ENCODE results near the gene ZNF326. TPM values are rescaled to one million over a fixed set of nuclear protein-coding genes. Genes with fewer than 3 reads are reported as not detected.
"Not testable (repeated sequence)": the region's sequence is repeated elsewhere in the genome, so short reads cannot be mapped to it uniquely, and the experiment has no call there.

Gene ZNF326
- total RNA-seq, 2 donors from 2014 or later: 10.6 to 16.5 TPM

DNA sequence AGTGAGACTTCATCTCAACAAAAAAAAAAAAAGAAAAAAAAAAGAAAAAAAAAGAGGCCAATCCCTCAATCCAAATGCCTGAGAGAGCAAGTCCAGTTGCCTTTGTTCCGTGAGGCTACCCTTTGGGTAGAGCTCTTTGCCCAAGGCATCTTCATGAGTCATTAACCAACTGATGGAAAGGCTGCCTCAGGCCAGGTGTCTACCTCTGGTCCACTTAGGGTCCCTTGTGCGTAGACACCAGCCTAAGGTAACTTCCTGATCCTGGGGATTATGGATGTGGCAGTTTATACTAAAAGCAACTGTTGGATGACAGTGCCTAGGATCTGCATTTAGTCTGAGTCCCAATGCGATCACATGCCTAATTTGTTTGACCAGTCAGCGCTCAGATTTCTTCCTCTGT is 20.7 kb upstream of the ZNF326 start:
- intact Hi-C loops (cut with DNase I): no loop called here
- Histone ChIP-seq H3K9me3 (no peaks in the 10 kb centered on the region), H3K27ac (no peak overlapping the region), H3K36me3 (no peaks in the 10 kb centered on the region), H3K27me3 (replicated peaks; ENCODE audit: insufficient read depth) (no peaks in the 10 kb centered on the region), H3K4me1 (replicated peaks) (no peaks in the 10 kb centered on the region), H3K4me3 (no peak overlapping the region)
- no peak for TF ChIP-seq POLR2A (IDR thresholded peaks at IDR 0.05)
- TF ChIP-seq, protein P1, sequence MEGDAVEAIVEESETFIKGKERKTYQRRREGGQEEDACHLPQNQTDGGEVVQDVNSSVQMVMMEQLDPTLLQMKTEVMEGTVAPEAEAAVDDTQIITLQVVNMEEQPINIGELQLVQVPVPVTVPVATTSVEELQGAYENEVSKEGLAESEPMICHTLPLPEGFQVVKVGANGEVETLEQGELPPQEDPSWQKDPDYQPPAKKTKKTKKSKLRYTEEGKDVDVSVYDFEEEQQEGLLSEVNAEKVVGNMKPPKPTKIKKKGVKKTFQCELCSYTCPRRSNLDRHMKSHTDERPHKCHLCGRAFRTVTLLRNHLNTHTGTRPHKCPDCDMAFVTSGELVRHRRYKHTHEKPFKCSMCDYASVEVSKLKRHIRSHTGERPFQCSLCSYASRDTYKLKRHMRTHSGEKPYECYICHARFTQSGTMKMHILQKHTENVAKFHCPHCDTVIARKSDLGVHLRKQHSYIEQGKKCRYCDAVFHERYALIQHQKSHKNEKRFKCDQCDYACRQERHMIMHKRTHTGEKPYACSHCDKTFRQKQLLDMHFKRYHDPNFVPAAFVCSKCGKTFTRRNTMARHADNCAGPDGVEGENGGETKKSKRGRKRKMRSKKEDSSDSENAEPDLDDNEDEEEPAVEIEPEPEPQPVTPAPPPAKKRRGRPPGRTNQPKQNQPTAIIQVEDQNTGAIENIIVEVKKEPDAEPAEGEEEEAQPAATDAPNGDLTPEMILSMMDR (IDR thresholded peaks at IDR 0.05): no peak
- no peak for TF ChIP-seq POLR2AphosphoS5 (IDR thresholded peaks at IDR 0.05)
- WGBS: 93% methylated on average over 4 of the region's 4 CpGs
- no peak for DNase-seq (ENCODE audit: low spot score)

DNA sequence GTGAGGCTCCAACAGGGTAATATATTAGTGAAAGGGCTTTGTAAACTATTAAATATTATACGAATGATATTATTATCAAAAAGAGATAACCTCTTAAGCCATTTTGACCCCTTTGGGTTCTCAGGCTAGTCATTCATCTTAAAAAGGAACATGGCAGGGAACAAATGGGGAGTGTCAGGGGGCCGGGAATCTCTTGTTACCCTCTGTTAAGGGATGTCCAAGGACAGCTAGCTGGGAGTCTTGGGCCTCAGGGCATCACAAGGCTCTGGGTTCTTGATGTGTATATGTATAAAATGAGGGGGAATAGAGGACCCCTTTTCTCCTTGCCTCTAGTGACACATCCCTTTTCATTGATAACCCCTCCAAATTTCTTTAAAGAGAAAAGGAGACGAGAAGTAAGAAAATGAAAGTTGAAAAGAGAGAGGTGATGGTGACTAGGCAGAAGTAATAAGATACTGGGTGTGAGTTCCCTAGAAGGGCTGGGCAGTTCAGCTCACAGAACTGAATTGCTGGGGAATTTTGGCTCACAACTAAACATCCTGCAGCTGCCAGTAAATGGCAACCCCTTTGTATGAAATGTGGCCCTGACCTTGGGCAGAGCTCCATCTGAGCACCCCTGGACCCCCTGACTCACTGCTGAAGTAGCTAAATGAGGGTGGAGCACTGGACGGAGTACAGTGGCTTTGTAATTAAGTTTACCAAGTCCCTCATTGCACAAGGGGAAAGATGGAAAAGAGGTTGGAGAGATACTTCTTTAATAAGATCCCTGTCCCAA is 20.0 kb upstream of the ZNF326 start:
- TF ChIP-seq, protein P1 (IDR thresholded peaks at IDR 0.05): no peak
- TF ChIP-seq POLR2AphosphoS5 (IDR thresholded peaks at IDR 0.05) (no peak), POLR2A (IDR thresholded peaks at IDR 0.05) (no peak)
- intact Hi-C loops (cut with DNase I): no loop called here
- Histone ChIP-seq H3K4me1 (replicated peaks) (no peaks in the 10 kb centered on the region), H3K36me3 (no peaks in the 10 kb centered on the region), H3K27me3 (replicated peaks; ENCODE audit: insufficient read depth) (no peaks in the 10 kb centered on the region), H3K9me3 (no peaks in the 10 kb centered on the region), H3K27ac (no peak overlapping the region), H3K4me3 (no peak overlapping the region)
- WGBS: 66% methylated on average over 4 of the region's 4 CpGs
- no peak for DNase-seq (ENCODE audit: low spot score)

DNA sequence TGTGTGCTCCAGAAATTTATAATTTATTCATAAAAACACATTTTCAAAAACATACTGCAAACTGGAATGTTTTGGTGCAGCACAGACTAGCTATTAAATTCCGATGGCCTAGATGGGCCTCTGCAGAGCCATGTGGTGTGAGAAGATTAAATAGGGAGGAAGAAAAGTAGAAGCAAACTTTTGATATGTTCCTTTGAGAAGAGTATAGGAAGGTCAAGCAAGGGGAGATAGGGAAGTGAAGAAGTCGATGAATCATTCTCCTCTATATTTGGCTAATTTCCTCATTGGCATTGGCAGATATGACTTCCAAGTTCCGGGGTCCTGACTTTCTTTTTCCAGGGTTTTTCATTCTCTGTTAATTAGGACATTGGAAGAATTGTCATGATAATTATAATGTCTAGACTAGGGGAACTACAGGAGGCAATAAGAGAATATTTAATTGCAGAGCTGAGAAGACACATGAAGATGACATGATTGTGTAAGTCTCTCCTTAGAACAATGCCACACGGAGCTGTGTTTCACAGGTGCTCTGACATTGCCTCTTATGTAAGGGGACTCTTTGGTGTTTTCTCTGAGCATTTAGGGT is 19.3 kb upstream of the ZNF326 start:
- H3K9me3 ChIP-seq: no peaks in the 10 kb centered on the region
- H3K36me3 ChIP-seq: no peaks in the 10 kb centered on the region
- WGBS: 74% methylated on average over 4 of the region's 4 CpGs
- H3K4me3 ChIP-seq: no peak overlapping the region
- intact Hi-C loops (cut with DNase I): no loop called here
- H3K4me1 ChIP-seq (replicated peaks): no peaks in the 10 kb centered on the region
- TF ChIP-seq POLR2AphosphoS5 (IDR thresholded peaks at IDR 0.05) (no peak), POLR2A (IDR thresholded peaks at IDR 0.05) (no peak)
- TF ChIP-seq, protein P1 (IDR thresholded peaks at IDR 0.05): no peak
- H3K27me3 ChIP-seq (replicated peaks; ENCODE audit: insufficient read depth): no peaks in the 10 kb centered on the region
- no peak for DNase-seq (ENCODE audit: low spot score)
- no peak overlapping the region for H3K27ac ChIP-seq

DNA sequence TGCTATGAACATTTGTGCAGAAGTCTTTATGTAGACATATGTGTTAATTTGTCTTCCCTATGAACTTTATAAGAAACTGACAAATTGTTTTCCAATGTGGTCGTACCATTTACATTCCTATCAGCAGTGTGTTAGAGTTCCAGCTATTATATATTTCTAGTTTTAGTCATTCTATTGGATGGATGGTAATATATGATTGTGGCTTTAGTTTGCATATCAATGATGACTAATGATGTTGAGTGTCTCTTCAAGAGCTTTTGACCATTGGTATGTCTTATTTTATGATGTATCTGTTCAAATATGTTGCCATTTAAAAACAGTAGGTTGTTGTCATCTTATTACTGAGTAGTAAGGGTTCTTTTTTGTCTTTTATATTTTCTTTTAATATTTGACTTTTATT is 16.2 kb upstream of the ZNF326 start:
- TF ChIP-seq POLR2A (IDR thresholded peaks at IDR 0.05) (no peak), POLR2AphosphoS5 (IDR thresholded peaks at IDR 0.05) (no peak)
- TF ChIP-seq, protein P1 (IDR thresholded peaks at IDR 0.05): no peak
- Histone ChIP-seq H3K4me3 (no peak overlapping the region), H3K9me3 (no peaks in the 10 kb centered on the region), H3K27me3 (replicated peaks; ENCODE audit: insufficient read depth) (no peaks in the 10 kb centered on the region), H3K4me1 (replicated peaks) (no peaks in the 10 kb centered on the region), H3K27ac (no peak overlapping the region), H3K36me3 (no peaks in the 10 kb centered on the region)
- intact Hi-C loops (cut with DNase I): no loop called here
- WGBS: 95% methylated on average over 1 of the region's 1 CpG
- DNase-seq (ENCODE audit: low spot score): no peak

DNA sequence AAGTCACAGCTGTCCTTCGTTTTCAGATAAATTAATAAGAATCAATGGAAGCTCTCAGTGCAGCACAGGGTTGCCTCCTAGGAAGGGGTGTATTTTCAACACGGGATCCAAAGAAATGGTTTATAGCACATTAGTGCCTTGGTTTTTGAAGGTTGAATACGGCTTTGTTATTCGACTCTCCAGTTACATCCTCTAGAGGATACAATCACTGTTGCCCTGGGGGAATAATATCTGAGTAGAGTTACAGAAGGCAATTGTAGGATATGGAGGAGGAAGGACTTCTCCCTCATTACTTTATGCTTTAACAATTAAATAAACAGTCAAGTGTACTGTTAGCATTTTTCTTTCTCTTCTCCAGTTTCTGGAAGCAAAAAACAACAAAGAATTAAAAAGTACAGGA is 14.3 kb upstream of the ZNF326 start:
- no peaks in the 10 kb centered on the region for H3K36me3 ChIP-seq
- H3K4me1 ChIP-seq (replicated peaks): no peaks in the 10 kb centered on the region
- WGBS: 31% methylated on average over 4 of the region's 4 CpGs
- no peak overlapping the region for H3K4me3 ChIP-seq
- TF ChIP-seq, protein P1 (IDR thresholded peaks at IDR 0.05): no peak
- TF ChIP-seq POLR2AphosphoS5 (IDR thresholded peaks at IDR 0.05) (no peak), POLR2A (IDR thresholded peaks at IDR 0.05) (no peak)
- intact Hi-C loops (cut with DNase I): no loop called here
- no peaks in the 10 kb centered on the region for H3K27me3 ChIP-seq (replicated peaks; ENCODE audit: insufficient read depth)
- no peaks in the 10 kb centered on the region for H3K9me3 ChIP-seq
- no peak for DNase-seq (ENCODE audit: low spot score)
- no peak overlapping the region for H3K27ac ChIP-seq

DNA sequence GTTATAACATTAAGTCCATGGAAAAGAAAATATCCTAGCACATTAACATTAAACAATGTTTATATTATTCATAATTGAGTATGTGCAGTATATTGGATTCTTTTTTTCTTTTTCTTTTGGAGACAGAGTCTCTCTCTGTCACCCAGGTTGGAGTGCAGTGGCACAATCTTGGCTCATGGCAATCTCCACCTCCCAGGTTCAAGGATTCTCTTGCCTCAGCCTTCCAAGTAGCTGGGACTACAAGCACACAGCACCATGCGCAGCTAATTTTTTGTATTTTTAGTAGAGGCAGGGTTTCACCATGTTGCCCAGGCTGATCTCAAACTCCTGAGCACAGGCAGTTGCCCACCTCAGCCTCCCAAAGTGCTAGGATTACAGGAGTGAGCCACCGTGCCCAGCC is 12.1 kb upstream of the ZNF326 start:
- H3K36me3 ChIP-seq; DNase-seq (ENCODE audit: low spot score); H3K27me3 ChIP-seq (replicated peaks; ENCODE audit: insufficient read depth); H3K4me1 ChIP-seq (replicated peaks); H3K9me3 ChIP-seq; intact Hi-C loops (cut with DNase I); H3K4me3 ChIP-seq; H3K27ac ChIP-seq: not testable (repeated sequence)
- WGBS: 96% methylated on average over 2 of the region's 2 CpGs

DNA sequence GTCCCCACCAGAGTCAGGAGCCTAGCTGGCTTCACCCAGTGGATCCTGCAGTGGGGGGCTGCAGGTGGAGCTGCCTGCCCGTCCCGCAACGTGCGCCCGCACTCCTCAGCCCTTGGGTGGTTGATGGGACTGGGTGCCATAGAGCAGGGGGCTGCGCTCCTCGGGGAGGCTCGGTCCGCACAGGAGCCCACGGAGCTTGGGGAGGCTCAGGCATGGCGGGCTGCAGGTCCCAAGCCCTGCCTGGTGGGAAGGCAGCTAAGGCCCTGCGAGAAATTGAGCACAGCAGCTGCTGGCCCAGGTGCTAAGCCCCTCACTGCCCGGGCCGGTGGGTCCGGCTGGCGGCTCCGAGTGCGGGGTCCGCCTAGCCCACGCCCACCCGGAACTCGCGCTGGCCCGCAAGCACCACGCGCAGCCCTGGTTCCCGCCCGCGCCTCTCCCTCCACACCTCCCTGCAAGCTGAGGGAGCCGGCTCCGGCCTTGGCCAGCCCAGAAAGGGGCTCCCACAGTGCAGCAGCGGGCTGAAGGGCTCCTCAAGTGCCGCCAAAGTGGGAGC is 10.3 kb upstream of the ZNF326 start:
- H3K9me3 ChIP-seq; H3K4me1 ChIP-seq (replicated peaks); H3K27me3 ChIP-seq (replicated peaks; ENCODE audit: insufficient read depth); H3K27ac ChIP-seq; DNase-seq (ENCODE audit: low spot score); H3K36me3 ChIP-seq; H3K4me3 ChIP-seq: not testable (repeated sequence)
- intact Hi-C loops (cut with DNase I): loop anchor here (5.0 kb wide), 1 partner anchor 142 kb away; no protein-coding TSS in a partner anchor
- 96% methylated on average over 16 of the region's 33 CpGs for WGBS

Data from prostate gland (tissue), 2 donors.